Neural cell (in vitro differentiated cells): ENCODE measurements around the gene CAMK2G. TPM values are rescaled to one million over a fixed set of nuclear protein-coding genes. Genes with fewer than 3 reads are reported as not detected.

ENCODE experiments used
- H2AFZ ChIP-seq: fragments of 200-600, 300-800 bp; sonication (generic), shearing (Covaris generic); 2 replicates; pipeline ENCODE4 v1.6.0; 2014; ENCODE audit warnings: low read depth, mild to moderate bottlenecking, antibody characterized with exemption, low read length, moderate library complexity
- H3F3A ChIP-seq: fragments of 200-600 bp; shearing (Covaris generic); 2 replicates; pipeline ENCODE4 v1.6.1; 2016; ENCODE audit warnings: mild to moderate bottlenecking, moderate library complexity, mixed read lengths, antibody characterized with exemption, low read length; ENCODE audit not compliant: insufficient read depth, poor library complexity, severe bottlenecking
- H3K27ac ChIP-seq: fragments of 200-600, 300-800 bp; sonication (generic), shearing (Covaris generic); 2 replicates; pipeline ENCODE4 v1.5.1; 2014; ENCODE audit warnings: mild to moderate bottlenecking, low read length, moderate library complexity
- H3K27me3 ChIP-seq: fragments of 300-800, 200-600 bp; sonication (generic), shearing (Covaris generic); 2 replicates; pipeline ENCODE4 v1.6.0; 2014; ENCODE audit warnings: mild to moderate bottlenecking, low read depth, low read length, moderate library complexity; ENCODE audit not compliant: insufficient read depth
- H3K36me3 ChIP-seq: fragments of 300-800, 200-600 bp; sonication (generic), shearing (Covaris generic); 2 replicates; pipeline ENCODE4 v1.5.1; 2014; ENCODE audit warnings: mild to moderate bottlenecking, antibody characterized with exemption, low read length, moderate library complexity; ENCODE audit not compliant: insufficient read depth
- H3K4me2 ChIP-seq: fragments of 300-800, 200-600 bp; sonication (generic), shearing (Covaris generic); 2 replicates; pipeline ENCODE4 v1.6.0; 2014; ENCODE audit warnings: mild to moderate bottlenecking, low read length
- H3K4me3 ChIP-seq: fragments of 300-800, 200-600 bp; sonication (generic), shearing (Covaris generic); 2 replicates; pipeline ENCODE4 v1.5.1; 2014; ENCODE audit warnings: mild to moderate bottlenecking, low read length, moderate library complexity
- H3K79me2 ChIP-seq: fragments of 200-600 bp; shearing (Covaris generic); replicated peaks from 2 replicates; pipeline ENCODE4 v1.6.0; 2014; ENCODE audit warnings: mild to moderate bottlenecking, low read length, moderate library complexity; ENCODE audit not compliant: insufficient read depth
- H3K9ac ChIP-seq: fragments of 300-800, 200-600 bp; sonication (generic), shearing (Covaris generic); 2 replicates; pipeline ENCODE4 v1.6.1; 2016; ENCODE audit warnings: mild to moderate bottlenecking, low read length, mixed read lengths
- H3K9me2 ChIP-seq: fragments of 200-600 bp; shearing (Covaris generic); 2 replicates; pipeline ENCODE4 v1.6.1; 2016; ENCODE audit warnings: mild to moderate bottlenecking, low read length, mixed read lengths; ENCODE audit not compliant: insufficient read depth
- H3K9me3 ChIP-seq: fragments of 200-600, 300-800 bp; sonication (generic), shearing (Covaris generic); 2 replicates; pipeline ENCODE4 v1.6.1; 2016; ENCODE audit warnings: mild to moderate bottlenecking, mixed run types, low read length, moderate library complexity, mixed read lengths
- H4K20me1 ChIP-seq: fragments of 200-600 bp; shearing (Covaris generic); 2 replicates; pipeline ENCODE4 v1.6.1; 2016; ENCODE audit warnings: mild to moderate bottlenecking, mixed run types; ENCODE audit not compliant: insufficient read depth
- CTCF ChIP-seq: fragments of 450-650 bp; IDR thresholded peaks from 2 replicates; pipeline ENCODE4 v1.5.1; 2014; ENCODE audit warnings: antibody characterized with exemption, mild to moderate bottlenecking, moderate library complexity; ENCODE audit not compliant: poor library complexity, severe bottlenecking
- EP300 ChIP-seq: fragments of 450-650 bp; conservative IDR thresholded peaks from 2 replicates; pipeline ENCODE4 v1.6.1; 2014; ENCODE audit warnings: antibody characterized with exemption, mild to moderate bottlenecking, moderate library complexity; ENCODE audit not compliant: poor library complexity, severe bottlenecking
- EZH2 ChIP-seq: fragments of 200-600, 300-800 bp; shearing (Covaris generic), sonication (generic); IDR thresholded peaks from 2 replicates; pipeline ENCODE4 v1.6.1; 2014; ENCODE audit warnings: antibody characterized with exemption, low read length, borderline replicate concordance, mild to moderate bottlenecking; ENCODE audit not compliant: insufficient read depth, poor library complexity, severe bottlenecking
- MXI1 ChIP-seq: fragments of 450-650 bp; conservative IDR thresholded peaks from 2 replicates; pipeline ENCODE4 v1.6.1; 2014; ENCODE audit warnings: antibody characterized with exemption, mild to moderate bottlenecking; ENCODE audit not compliant: poor library complexity, severe bottlenecking
- POLR2AphosphoS5 ChIP-seq: IDR thresholded peaks from 2 replicates; pipeline ENCODE4 v1.6.1; 2012
- RAD21 ChIP-seq: fragments of 450-650 bp; conservative IDR thresholded peaks from 2 replicates; pipeline ENCODE4 v1.6.1; 2014; ENCODE audit warnings: antibody characterized with exemption, mild to moderate bottlenecking, moderate library complexity
- REST ChIP-seq: IDR thresholded peaks from 2 replicates; pipeline ENCODE4 v1.6.1; 2012; ENCODE audit warnings: borderline replicate concordance
- SMC3 ChIP-seq: fragments of 450-650 bp; conservative IDR thresholded peaks from 2 replicates; pipeline ENCODE4 v1.6.1; 2014; ENCODE audit warnings: antibody characterized with exemption, mild to moderate bottlenecking, moderate library complexity; ENCODE audit not compliant: poor library complexity
- TAF1 ChIP-seq: IDR thresholded peaks from 2 replicates; pipeline ENCODE4 v1.6.1; 2012; ENCODE audit warnings: low read depth
- polyA plus RNA-seq: library from polyadenylated mRNA; depleted of rRNA; stranded (reverse); fragments of >200 nt; gene quantifications from 2 replicates; pipeline ENCODE4 v1.2.3, GENCODE V29; 2014

The CAMK2G gene
- polyA plus RNA-seq, 1 donor from 2014 or later = 55.4 TPM

- Histone ChIP-seq H3F3A (no peaks in the 10 kb centered on the region), H3K4me3 (no peak overlapping the region), H3K79me2 (no peaks in the 10 kb centered on the region), H3K36me3 (no peaks in the 10 kb centered on the region), H3K27ac (no peak overlapping the region), H2AFZ (no peak overlapping the region), H4K20me1 (no peaks in the 10 kb centered on the region), H3K9me3 (no peaks in the 10 kb centered on the region), H3K27me3 (peaks cover 27% of the 10 kb centered on the region), H3K9me2 (no peaks in the 10 kb centered on the region), H3K9ac (no peak overlapping the region), H3K4me2 (no peak overlapping the region)
- no peak for TF ChIP-seq POLR2AphosphoS5
- no peak for TF ChIP-seq SMC3
- TF ChIP-seq EZH2 = no peak
- TF ChIP-seq MXI1 = no peak
- TF ChIP-seq TAF1 = no peak
- TF ChIP-seq REST = no peak
- no peak for TF ChIP-seq EP300
- TF ChIP-seq RAD21 = no peak
- no peak for TF ChIP-seq CTCF
These were observed 32.4 kb upstream of the CAMK2G start for GRCh38 chr10:73906524-73907447.

GRCh38 chr10:73905256-73906020 is 31.1 kb upstream of the CAMK2G start:
- TF ChIP-seq TAF1 = no peak
- TF ChIP-seq MXI1 = no peak
- no peak for TF ChIP-seq REST
- no peak for TF ChIP-seq RAD21
- TF ChIP-seq EP300 = no peak
- no peak for TF ChIP-seq SMC3
- no peak for TF ChIP-seq CTCF
- no peak for TF ChIP-seq EZH2
- no peak for TF ChIP-seq POLR2AphosphoS5
- H3K27ac ChIP-seq = no peak overlapping the region
- H4K20me1 ChIP-seq = no peaks in the 10 kb centered on the region
- no peaks in the 10 kb centered on the region for H3K36me3 ChIP-seq
- no peaks in the 10 kb centered on the region for H3K9me2 ChIP-seq
- H3F3A ChIP-seq = no peaks in the 10 kb centered on the region
- H3K9ac ChIP-seq = no peak overlapping the region
- no peaks in the 10 kb centered on the region for H3K79me2 ChIP-seq
- H2AFZ ChIP-seq = no peak overlapping the region
- H3K4me2 ChIP-seq = no peak overlapping the region
- peaks cover 15% of the 10 kb centered on the region for H3K27me3 ChIP-seq
- no peaks in the 10 kb centered on the region for H3K9me3 ChIP-seq
- H3K4me3 ChIP-seq = no peak overlapping the region
